Epithelial cell of esophagus (primary cell): ENCODE data around the gene VWA3A.

Experiments used
- DNase-seq: peaks from one replicate; pipeline ENCODE4 v3.0.0; 2010; ENCODE audit warnings: low read depth
- H3K4me3 ChIP-seq: 2 replicates; pipeline ENCODE4 v1.5.1; 2011; ENCODE audit warnings: mild to moderate bottlenecking, low read length, control low read depth
- TF ChIP-seq, protein P1 (sequence below): IDR thresholded peaks from 2 replicates; pipeline ENCODE4 v1.5.1; 2011; ENCODE audit warnings: low read depth, mild to moderate bottlenecking, low read length, control low read depth, inconsistent platforms; ENCODE audit not compliant: insufficient read depth; ENCODE audit errors: missing control alignments

Gene VWA3A

DNA sequence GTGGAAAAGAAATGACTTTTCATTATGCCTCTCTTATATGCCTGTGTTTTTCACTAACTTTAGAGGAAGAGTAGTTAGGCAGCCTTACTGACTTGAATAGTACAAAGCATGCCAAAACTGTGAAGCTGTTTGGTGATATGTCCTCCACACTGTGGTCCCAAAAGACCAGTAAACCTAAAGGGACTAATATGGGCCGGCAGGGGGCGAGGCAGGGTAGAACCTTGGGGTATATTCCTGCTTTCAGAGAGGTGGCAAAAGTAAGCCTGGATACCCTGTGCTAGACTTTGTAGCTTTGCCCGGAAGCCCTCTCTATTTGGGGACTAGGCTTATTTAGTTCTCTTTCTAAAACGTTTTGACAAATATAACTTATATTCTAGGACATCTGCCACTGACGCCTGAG is 36.5 kb upstream of the VWA3A start:
- H3K4me3 ChIP-seq = no peak overlapping the region
- TF ChIP-seq, protein P1, sequence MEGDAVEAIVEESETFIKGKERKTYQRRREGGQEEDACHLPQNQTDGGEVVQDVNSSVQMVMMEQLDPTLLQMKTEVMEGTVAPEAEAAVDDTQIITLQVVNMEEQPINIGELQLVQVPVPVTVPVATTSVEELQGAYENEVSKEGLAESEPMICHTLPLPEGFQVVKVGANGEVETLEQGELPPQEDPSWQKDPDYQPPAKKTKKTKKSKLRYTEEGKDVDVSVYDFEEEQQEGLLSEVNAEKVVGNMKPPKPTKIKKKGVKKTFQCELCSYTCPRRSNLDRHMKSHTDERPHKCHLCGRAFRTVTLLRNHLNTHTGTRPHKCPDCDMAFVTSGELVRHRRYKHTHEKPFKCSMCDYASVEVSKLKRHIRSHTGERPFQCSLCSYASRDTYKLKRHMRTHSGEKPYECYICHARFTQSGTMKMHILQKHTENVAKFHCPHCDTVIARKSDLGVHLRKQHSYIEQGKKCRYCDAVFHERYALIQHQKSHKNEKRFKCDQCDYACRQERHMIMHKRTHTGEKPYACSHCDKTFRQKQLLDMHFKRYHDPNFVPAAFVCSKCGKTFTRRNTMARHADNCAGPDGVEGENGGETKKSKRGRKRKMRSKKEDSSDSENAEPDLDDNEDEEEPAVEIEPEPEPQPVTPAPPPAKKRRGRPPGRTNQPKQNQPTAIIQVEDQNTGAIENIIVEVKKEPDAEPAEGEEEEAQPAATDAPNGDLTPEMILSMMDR = peak; percentile 24
- DNase-seq = peak; percentile 14

DNA sequence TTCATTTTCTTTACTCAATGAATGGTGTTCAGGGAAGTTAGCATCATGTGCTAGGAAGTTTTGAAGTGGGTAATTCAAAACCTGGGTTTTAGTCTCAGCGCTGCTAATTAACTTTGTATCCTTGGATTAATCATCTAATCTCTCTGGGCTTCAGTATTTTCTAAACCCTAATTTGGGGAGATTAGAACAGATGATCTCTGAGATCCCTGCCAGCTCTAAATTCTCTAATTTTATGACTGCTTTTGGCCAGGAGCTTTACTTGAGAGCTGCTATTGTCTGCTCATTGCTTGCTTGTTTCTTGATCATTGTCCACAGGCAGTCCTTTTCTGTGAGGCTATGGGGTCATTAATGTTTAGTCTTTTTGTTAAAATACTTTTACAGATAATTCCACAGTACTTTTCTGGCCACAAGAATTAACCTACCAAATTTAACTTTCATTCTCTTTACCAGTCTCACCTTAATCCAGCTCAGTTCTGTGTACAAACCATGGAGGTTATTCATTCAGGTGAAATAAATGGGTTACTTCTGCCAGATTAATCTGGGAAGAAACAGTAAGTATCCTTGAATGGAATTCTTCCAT is 28.4 kb upstream of the VWA3A start:
- no peak overlapping the region for H3K4me3 ChIP-seq
- DNase-seq = no peak
- TF ChIP-seq, protein P1 = no peak

DNA sequence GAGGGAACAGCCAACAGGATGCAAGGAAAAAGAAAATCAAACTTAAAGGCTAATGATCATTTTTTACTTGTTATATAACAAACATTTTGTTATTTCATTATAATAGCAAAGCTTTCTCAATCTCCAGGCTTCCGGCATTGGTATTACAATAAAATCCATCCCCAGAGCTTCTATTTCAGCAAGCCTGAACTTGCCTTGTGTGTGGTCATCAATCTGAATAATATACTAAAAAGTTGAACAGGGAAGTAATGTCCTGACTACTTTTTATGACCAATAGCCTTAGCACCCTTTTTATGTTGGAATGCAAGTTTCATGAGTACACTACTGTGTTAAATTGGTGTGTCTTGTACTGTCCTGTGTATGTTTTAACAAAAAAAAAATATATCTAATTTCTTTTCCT is 27.1 kb upstream of the VWA3A start:
- TF ChIP-seq, protein P1 = no peak
- no peak overlapping the region for H3K4me3 ChIP-seq
- peak; percentile 90 for DNase-seq

GRCh38 chr16:22070361-22071330 is 21.7 kb upstream of the VWA3A start:
- TF ChIP-seq, protein P1 = no peak
- DNase-seq = peak; percentile 59
- H3K4me3 ChIP-seq = peak overlapping the region; percentile 14

DNA sequence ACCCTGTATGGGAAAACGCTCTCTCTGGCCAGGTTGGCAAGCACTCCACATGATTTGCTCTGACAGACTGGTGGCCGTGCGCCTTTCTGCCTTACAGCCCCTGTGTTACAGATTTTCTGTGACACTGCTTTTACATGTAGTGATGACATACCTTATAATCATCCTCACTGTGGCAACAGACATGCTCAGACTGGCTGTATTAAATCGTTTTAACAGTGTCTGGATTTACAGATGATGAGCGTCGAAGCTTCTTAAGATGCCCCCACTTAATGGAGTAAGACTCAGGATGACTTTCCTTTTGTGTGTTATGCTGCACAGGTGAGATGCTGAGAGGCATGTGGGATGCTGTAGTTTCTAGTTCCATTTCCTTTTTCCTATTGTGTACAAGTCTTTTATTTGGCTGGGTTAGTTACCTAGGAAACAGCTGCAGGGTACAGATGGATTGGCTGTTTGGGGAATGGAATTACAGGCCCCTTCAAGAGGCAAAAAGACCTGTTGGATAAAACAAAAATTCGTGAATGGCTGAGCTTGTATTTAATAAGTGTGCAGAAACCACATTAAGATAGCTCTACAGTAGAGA is 20.9 kb upstream of the VWA3A start:
- TF ChIP-seq, protein P1 = no peak
- H3K4me3 ChIP-seq = peak overlapping the region; percentile 14
- peak; percentile 89 for DNase-seq

DNA sequence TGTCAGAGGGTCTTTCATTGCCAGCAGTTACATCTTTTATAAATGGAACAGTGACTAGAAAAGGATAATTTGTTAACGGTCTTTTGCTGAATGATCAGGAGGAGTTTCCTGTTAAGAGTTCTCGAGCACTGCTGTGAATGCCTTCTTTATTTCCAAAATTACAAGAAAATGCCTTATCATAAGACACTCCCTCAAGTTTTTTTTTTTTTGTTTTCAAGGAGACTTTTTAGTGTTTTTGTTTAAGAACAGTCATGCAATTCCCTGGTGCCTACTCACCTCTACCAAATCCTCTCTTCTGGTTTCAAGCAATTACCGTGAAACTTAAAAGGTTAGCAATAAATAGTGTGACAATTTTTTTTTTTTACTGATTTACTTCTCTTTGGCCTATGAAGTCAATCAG is 19.0 kb upstream of the VWA3A start:
- TF ChIP-seq, protein P1 = no peak
- H3K4me3 ChIP-seq = no peak overlapping the region

More for the DNA sequence above, 19.0 kb upstream of the VWA3A start:
- no peak for DNase-seq
